GM19467 (cell line): ENCODE data around the gene MACROD2.
A peak's percentile ranks its signal among the peaks of the same experiment; 100 is the strongest.

Source experiments
- ATAC-seq: cut with Tn5 transposase; IDR thresholded peaks from one replicate; pipeline ENCODE4 v1.9.1; 2021; ENCODE audit warnings: mild to moderate bottlenecking, moderate library complexity; ENCODE audit not compliant: unreplicated experiment

The MACROD2 gene

GRCh38 chr20:14838663-14839628 is 843.6 kb downstream of the MACROD2 start:
- ATAC-seq: peak; percentile 68

GRCh38 chr20:14845199-14846160 is 850.2 kb downstream of the MACROD2 start:
- no peak for ATAC-seq

GRCh38 chr20:14848806-14849205 is 853.5 kb downstream of the MACROD2 start:
- ATAC-seq: no peak

- no peak for ATAC-seq
These were observed 857.8 kb downstream of the MACROD2 start for GRCh38 chr20:14853079-14853478.

- no peak for ATAC-seq
These were observed 859.9 kb downstream of the MACROD2 start for GRCh38 chr20:14855171-14855570.

GRCh38 chr20:14859627-14860026 is 864.3 kb downstream of the MACROD2 start:
- no peak for ATAC-seq

GRCh38 chr20:14860410-14860814 is 865.1 kb downstream of the MACROD2 start:
- no peak for ATAC-seq

GRCh38 chr20:14861028-14861699 is 865.8 kb downstream of the MACROD2 start:
- no peak for ATAC-seq

GRCh38 chr20:14865169-14865568 is 869.9 kb downstream of the MACROD2 start:
- ATAC-seq: no peak

GRCh38 chr20:14865731-14866130 is 870.4 kb downstream of the MACROD2 start:
- no peak for ATAC-seq

GRCh38 chr20:14866841-14867514 is 871.7 kb downstream of the MACROD2 start:
- no peak for ATAC-seq

GRCh38 chr20:14877301-14878028 is 882.1 kb downstream of the MACROD2 start:
- ATAC-seq: no peak

- no peak for ATAC-seq
These were observed 883.3 kb downstream of the MACROD2 start for GRCh38 chr20:14878676-14879019.

GRCh38 chr20:14879020-14879697 is 883.8 kb downstream of the MACROD2 start:
- no peak for ATAC-seq

GRCh38 chr20:14879839-14880238 is 884.5 kb downstream of the MACROD2 start:
- no peak for ATAC-seq

- ATAC-seq: no peak
These were observed 886.2 kb downstream of the MACROD2 start for GRCh38 chr20:14881518-14881917.

GRCh38 chr20:14882157-14882556 is 886.8 kb downstream of the MACROD2 start:
- ATAC-seq: no peak

GRCh38 chr20:14882846-14883245 is 887.5 kb downstream of the MACROD2 start:
- ATAC-seq: no peak

GRCh38 chr20:14883324-14883723 is 888.0 kb downstream of the MACROD2 start:
- no peak for ATAC-seq
